Hematopoietic multipotent progenitor cell (in vitro differentiated cells): ENCODE results near the gene CRABP2. TPM values are rescaled to one million over a fixed set of nuclear protein-coding genes. Genes with fewer than 3 reads are reported as not detected.

Experiments
- DNase-seq, 3 donors: peaks; one replicate each; pipeline ENCODE4 v3.0.0-alpha.2; 2011 to 2015; ENCODE audit warnings: low read depth in 2 of 3, low spot score in 2 of 3
- total RNA-seq: library from RNA; depleted of rRNA; stranded (reverse); fragments of >200 nt; gene quantifications from one replicate; pipeline ENCODE4 v1.2.3, GENCODE V29; 2012

Gene CRABP2
- total RNA-seq, 1 donor, result 0.27 TPM

GRCh38 chr1:156742801-156743200, 37.4 kb upstream of the CRABP2 start:
- DNase-seq, result no peak

DNA sequence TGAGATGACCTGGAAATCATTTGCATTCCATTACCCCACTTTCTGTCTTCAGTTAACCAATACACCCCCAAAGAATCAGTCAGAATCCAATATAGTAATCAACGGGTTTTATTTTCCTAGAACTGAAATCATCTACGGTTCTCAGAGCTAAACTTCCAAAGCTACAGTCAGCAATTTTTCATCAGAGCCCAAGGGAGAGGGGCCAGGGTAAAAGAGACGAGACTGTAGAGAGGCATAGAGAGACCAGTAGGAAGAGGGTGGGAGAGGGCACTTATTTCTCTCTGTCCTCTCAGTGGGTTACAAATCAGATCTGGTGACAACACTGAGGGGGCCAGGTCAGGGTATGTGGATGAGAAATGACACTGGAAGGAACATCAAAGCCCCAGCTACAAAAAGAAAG, 36.6 kb upstream of the CRABP2 start:
- no peak for DNase-seq

GRCh38 chr1:156741481-156741983, 36.1 kb upstream of the CRABP2 start:
- DNase-seq, result no peak

DNA sequence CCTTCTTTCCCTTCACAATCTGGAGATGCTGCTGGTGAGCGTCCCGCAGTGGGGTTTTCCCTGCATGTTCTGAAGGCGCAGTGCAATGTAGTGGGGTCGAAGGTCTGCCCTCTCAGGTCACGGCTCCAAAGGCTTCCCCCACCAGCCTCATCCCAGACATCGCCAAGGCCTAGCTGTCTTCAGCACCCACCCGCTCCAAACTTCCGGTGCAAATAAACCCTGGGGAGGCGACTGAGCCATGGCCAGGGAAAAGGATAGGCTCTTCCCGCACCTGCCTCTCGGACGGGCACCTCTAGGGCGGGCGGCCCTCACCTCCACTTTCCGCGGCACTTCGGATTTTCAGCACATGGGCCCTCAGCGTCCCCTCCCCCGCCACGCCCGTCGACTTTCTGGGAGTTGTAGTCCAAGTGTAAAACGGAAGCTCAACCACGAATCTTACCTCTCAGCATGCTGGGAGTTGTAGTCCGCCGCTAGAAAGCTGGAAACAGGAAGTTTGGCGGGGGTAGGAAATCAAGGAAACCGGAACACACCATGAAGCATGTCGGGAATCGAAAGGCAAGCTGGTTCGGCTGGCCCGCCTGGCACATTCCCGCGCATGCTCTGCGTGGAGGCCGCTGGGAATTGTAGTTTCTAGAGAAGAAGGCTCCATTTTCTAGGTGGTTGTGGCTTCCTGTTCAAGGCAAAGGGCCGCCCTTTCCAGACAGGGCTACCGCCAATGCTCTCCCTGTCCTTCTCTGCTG, 35.5 kb upstream of the CRABP2 start, which contains the start of gene MRPL24:
TSS of gene MRPL24 (minus strand) at position 348 of the 740 bp plus-strand sequence. CDS start 2,384 bp downstream, outside the sequence.
- DNase-seq, result peak; percentile 85 to 100 (median 98)

DNA sequence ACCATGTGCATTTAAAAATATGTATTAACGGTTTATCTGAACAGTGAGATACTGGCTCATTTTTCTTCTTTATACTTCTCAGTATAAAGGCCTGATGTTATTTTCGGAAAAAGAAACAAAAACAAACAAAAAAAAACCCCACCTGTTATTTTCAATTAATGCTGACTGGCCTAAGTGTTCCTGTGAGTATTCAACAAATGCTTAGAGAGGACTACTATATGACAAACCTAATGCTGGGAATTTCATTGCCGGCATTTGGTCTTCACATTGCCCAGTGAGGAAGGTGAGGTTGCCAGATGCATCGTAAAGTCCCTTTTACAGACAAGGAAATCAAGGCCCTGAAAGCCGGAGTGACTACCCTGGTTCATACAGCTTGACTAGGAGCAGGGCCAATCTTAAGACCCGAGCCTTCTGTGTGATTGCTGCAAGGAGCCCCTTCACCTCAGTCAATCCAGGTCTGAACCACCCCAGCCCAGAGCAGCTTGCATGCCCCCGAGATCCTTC, 34.9 kb upstream of the CRABP2 start:
- no peak for DNase-seq

DNA sequence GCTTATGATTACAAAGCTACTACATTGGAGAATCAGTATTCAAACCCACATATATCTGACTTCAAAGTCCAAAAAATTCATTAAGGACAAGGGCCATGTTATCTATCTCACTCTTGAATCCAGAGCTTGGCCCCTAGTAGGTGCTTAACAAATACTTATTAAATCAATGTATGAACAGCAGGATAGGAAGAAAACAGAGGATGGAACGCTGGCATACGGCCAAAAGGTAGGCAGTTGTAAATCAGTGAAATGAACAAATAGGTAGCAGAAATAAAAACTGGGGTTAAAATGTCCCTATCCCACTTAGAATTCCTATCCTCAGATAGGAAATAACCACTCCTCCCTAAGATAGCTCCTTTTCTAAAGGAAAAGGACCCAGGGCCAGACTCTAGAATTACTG, 33.5 kb upstream of the CRABP2 start:
- DNase-seq, result no peak

DNA sequence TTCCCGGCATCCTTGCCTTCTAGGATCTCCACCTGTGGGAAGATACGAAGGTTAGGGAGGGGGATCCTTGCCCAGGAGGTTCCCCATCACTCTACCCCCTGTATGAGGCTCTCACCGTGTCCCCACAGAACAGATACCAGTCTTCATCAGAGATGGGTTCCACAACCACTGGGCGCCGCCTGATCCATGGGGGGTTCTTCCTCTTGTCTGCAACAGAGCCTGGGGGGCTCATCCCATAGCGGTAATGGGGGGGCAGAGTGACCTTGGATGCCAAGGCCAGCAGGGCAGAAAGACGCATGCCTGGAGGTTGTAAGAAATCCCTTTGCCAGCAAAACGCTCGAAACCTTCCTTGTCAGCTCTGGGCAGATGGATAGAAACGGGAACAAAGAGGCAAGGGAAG, 33.0 kb upstream of the CRABP2 start:
- no peak for DNase-seq

- no peak for DNase-seq
Observed at GRCh38 chr1:156733989-156734584, 28.7 kb upstream of the CRABP2 start.

DNA sequence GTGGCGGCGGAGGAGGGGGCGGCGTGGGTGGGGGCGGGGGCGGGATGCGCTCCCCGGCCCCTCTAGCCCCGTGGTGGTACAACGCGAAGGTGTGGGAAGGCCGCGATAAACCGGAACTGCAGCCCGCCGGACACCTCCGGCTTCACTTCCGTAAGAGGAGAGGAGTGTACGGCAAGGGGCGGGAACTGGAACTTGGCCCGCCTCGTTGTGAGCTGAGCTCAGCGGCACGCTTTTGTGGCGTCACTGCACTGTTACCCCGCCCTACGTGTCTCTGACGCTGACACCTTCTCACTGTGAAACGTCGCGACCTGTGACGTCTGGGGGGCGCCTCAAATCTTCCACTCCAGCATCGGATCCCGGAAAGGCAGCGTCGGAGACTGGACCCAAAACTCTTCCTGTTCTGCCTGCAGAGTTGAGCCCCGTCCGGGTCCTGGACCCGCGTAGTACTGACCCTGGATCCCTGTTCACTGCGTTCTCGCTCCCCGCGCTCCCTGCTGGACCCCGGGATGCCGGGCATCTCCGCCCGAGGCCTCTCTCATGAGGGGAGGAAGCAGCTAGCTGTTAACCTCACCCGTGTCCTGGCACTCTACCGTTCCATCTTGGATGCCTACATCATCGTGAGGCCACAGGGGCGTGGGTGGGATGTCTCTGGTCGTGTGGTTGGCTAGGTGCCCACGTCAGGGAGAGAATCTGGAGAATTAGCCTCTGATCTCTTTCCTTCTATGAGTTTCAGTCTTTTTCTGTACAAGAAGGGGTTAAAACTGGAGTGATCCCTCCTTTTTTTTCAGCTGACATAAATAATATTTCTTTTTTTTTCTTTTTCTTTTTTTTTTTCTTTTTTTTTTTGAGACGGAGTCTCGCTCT, 23.4 kb upstream of the CRABP2 start, which contains the start of gene ISG20L2:
TSS of gene ISG20L2 (minus strand) at position 168 of the 864 bp plus-strand sequence. CDS start 1,114 bp downstream, outside the sequence.
- peak; percentile 90 to 99 (median 99) for DNase-seq

DNA sequence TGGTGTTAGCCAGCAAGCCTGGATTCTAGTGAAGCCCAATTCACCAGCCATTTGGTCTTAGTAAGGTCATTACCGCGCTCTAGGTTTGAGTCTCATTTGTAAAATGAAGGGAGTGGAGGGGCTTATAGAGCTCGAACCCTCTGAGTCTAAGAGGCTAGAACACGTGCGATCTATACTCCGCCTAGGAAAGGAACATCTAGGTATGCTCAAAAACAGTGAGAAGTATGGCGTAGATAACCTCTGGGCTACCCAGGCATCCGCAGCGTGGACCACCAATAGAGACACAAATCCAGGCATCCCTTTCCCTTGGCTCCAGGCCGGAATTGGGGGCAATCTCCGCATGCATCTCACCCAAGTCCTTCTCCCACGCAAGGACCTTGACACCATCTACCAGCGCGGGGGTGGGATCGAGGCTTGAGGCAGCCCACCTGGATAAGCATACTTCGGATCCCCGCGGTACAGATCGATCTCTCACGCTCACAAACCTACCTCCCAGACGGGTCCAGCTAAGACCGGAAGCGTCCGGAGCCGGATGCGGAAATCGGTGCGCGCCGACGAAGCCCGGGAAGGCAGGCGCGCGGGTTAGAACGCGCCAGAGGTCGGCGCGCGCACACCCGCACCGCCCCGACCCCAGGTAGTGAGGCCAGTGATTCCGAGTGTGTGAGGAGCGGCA, 22.7 kb upstream of the CRABP2 start, which contains the start of gene METTL25B:
TSS of gene METTL25B (plus strand) at position 544 of the 673 bp plus-strand sequence. CDS start 636 bp downstream, outside the sequence.
- DNase-seq, result peak in 1 of 3 donors; percentile 68

GRCh38 chr1:156727492-156727891, 22.1 kb upstream of the CRABP2 start:
- no peak for DNase-seq

DNA sequence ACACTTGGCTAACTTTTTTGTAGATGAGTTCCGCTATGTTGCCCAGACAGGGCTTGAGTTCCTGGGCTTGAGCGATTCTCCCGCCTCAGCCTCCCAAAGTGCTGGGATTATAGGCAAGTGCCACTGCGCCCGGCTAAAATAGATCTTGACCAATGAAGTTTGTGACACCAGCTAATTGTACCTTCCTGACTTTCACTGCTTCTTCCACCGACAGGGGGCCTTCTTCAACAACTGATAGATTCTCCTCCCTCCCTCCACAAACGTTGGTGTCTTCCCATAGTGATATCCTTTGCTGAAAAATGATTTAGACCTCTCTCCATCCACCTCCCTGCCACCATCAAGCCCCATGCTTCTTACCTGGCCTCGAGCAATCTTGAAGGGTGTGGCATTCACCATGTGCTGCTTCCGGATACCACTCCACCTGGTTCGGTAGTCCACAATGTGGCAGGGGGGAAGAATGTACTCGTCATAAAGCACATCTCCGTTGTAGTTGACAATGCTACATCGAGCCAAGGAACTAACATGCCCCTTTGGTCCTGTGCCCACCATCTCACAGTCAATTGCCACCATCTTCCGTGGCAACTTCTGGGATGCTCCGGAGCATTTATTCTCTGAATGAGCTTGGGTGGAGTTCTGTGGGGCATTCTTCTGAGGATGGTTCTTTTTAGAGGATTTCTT, 21.3 kb upstream of the CRABP2 start:
- peak in 1 of 3 donors; percentile 64 for DNase-seq

DNA sequence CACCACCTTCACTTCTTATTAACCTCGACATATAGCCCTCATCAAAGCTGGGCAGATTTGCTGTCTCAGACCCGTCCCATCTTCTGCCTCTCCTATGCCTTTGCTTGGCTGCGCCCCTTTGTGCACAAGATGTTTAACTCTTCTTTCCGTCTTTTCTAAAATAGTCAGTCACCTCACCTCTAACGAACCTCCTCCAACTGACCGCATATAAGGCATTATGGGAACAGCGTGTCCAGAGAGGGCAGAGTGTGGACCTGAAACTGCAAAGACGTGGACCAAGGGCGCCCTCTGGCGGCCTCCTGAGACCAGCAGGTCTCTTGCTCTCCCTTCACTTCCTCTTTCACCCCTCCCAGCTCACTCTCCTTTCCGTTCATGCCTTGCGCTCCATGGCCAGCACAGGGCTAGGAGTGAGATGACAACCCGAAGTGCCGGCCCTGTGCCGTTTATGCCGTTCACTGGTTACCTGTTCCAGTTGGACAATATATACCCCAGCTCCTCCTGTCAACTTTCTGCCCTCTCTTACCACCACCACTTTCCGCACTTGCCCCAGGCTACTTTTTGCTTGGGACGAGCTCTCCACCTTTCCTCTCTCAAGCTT, 20.4 kb upstream of the CRABP2 start:
- peak; percentile 69 to 87 (median 83) for DNase-seq

DNA sequence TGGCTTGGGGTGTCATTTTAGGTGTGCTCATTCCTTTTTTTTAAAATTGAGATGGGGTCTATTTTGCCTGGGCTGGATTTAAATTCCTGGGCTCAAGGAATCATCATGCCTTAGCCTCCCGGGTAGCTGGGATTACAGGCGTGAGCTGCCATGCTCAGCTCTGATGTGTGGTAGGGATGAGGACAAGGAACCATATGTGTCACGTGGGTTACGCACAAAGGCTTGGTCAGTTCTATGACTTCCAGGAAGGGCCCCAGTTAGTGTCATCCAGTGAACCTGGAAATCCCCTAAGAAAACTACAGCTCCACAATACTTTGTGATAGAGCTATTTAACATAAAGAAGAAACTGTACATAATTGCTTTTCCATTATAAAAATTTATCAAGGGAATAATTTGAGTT, 16.2 kb upstream of the CRABP2 start:
- DNase-seq, result no peak

DNA sequence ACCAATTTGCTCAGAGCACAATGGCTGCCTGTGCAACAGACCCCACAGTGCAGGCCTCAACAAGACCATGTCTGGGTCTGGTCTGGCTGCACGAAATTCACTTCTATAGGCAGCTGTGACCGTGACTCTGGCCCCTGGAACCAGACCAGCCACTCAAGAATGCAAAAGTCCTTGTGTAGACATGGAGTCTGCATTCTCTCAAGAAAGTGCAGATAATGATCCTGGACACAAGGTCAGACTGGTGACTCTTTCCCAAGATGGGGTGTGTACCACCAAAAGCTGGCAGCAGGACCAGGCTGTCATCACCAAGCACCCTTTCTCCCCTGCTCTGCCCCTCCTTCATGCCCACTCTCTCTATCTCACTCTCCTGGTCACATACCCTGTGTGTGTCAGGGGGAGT, 15.7 kb upstream of the CRABP2 start:
- DNase-seq, result no peak

DNA sequence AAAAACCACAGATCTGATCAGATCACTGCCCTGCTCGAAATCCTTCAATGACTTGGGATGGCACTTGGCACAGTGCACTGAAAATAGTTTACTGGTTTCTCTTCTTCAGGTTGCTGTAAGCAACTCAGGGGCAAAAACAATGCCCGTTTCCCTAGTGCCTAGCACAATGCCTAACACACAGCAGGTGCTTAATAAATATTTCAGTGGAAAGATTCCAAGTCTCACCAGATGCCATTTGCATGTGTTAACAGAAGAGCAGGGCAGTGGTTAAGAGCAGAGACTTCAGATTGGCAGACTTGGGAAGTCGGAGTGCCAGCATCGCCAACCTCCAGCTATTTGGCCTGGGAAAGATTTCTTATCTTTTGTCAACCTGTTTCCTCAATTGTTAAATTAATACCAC, 12.0 kb upstream of the CRABP2 start:
- DNase-seq, result no peak

DNA sequence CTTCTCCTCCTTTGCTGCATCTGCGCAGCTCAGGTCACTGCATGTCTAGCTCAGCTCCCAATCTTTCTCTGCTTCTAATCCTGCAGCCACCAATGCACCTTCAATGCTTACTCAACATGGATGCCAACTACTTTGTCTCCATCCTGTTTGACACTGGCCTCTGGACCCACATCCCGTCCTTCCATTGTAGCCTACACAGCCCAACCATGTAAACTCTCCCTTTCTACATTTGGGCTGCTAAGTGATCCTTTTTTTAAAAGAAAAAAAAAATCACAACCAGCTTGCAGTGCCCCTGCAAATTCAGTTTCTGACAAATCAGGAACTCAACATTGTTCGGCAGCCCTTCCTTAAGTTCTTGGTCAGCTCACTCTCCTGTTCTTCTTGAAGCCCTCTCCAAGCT, 9.4 kb upstream of the CRABP2 start:
- DNase-seq, result no peak

DNA sequence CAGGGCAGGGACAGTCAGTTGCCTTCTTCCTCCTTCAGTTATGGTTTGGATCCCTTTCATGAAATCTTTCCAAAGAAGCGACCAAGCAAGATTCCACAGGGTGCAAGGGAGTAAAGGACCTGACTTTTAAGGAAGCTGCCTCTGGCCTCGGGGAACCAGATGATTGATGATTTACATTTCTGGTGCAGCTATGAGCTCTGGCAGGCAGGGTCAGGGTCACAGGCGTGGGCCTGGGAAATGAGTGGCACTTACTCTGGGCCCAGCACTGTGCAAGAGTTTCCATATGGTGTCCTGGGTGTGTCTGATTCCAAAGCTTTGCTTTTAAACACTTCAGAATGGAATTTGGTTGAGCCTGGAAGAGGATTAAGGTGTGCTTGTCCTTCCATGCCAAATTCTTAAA, 7.2 kb upstream of the CRABP2 start:
- DNase-seq, result no peak
